NOMO-1 (cell line): Measurements from ENCODE around the gene MAP3K4.
"Not testable (repeated sequence)": the region's sequence is repeated elsewhere in the genome, so short reads cannot be mapped to it uniquely, and the experiment has no call there.

Experiments used
- DNase-seq, 2 experiments: peaks; one replicate each; lab custom pipeline; 2025; ENCODE audit not compliant: unreplicated experiment in 2 of 2; lab: John Stamatoyannopoulos, UW

Gene MAP3K4

GRCh38 chr6:160972111-160972510 lies 19.5 kb upstream of the MAP3K4 start:
- no peak for DNase-seq

GRCh38 chr6:160972594-160972993 lies 19.0 kb upstream of the MAP3K4 start:
- DNase-seq, result not testable (repeated sequence)

- DNase-seq, result no peak
Measured at GRCh38 chr6:160973311-160974250, 18.0 kb upstream of the MAP3K4 start.

- DNase-seq, result no peak
Measured at GRCh38 chr6:160974304-160974771, 17.2 kb upstream of the MAP3K4 start.

- DNase-seq, result no peak
Measured at GRCh38 chr6:160975162-160975561, 16.4 kb upstream of the MAP3K4 start.

- not testable (repeated sequence) for DNase-seq
Measured at GRCh38 chr6:160975961-160976360, 15.6 kb upstream of the MAP3K4 start.

GRCh38 chr6:160978141-160978901 lies 13.2 kb upstream of the MAP3K4 start:
- no peak for DNase-seq

GRCh38 chr6:160979061-160979708 lies 12.4 kb upstream of the MAP3K4 start:
- DNase-seq, result peak in 1 of 2 experiments; percentile 5

GRCh38 chr6:160983377-160983948 lies 8.1 kb upstream of the MAP3K4 start:
- DNase-seq, result not testable (repeated sequence)

GRCh38 chr6:160986851-160987250 lies 4.7 kb upstream of the MAP3K4 start:
- DNase-seq, result peak in 1 of 2 experiments; percentile 8

- no peak for DNase-seq
Measured at GRCh38 chr6:160987265-160987664, 4.3 kb upstream of the MAP3K4 start.

- no peak for DNase-seq
Measured at GRCh38 chr6:160990847-160991405, 643 bp upstream of the MAP3K4 start.

- DNase-seq, result peak; percentile 42 to 55
Measured at GRCh38 chr6:160992061-160992979, 751 bp downstream of the MAP3K4 start.

GRCh38 chr6:160992980-160993314 lies 1.4 kb downstream of the MAP3K4 start:
- no peak for DNase-seq

GRCh38 chr6:160995271-160995670 lies 3.7 kb downstream of the MAP3K4 start:
- DNase-seq, result no peak

- DNase-seq, result no peak
Measured at GRCh38 chr6:160996131-160996601, 4.6 kb downstream of the MAP3K4 start.

- no peak for DNase-seq
Measured at GRCh38 chr6:160998217-160998616, 6.6 kb downstream of the MAP3K4 start.

- no peak for DNase-seq
Measured at GRCh38 chr6:160998766-160999165, 7.2 kb downstream of the MAP3K4 start.

- no peak for DNase-seq
Measured at GRCh38 chr6:160999516-160999915, 7.9 kb downstream of the MAP3K4 start.
